SK-N-SH (cell line): ENCODE data around the gene IL3. TPM values are rescaled to one million over a fixed set of nuclear protein-coding genes. Genes with fewer than 3 reads are reported as not detected.

ENCODE experiments used
- polyA plus RNA-seq, 3 experiments: library from polyadenylated mRNA; depleted of rRNA; stranded (reverse); fragments of >200 nt; gene quantifications; 2 replicates each; pipeline ENCODE4 v1.2.3, GENCODE V29; 2012
- small RNA-seq, 7 experiments: library from RNA; depleted of rRNA; stranded (forward); fragments of <200 nt; gene quantifications; one replicate each; pipeline ENCODE3, GENCODE V24; 2012

The IL3 gene
- polyA plus RNA-seq, 1 of the 3 experiments (the other 2 are of a cell fraction), result not detected

Small RNA genes within 50 kb of the gene (small RNA-seq; reads per million reads assigned to genes)
- gene RF00285, result 0 reads per million in 7 experiments

Other genes starting within 250 kb of the IL3 start
- gene MEIKIN, start 115.0 kb upstream of the IL3 start, polyA plus RNA-seq (2012; rRNA removed), result not detected in 2 replicates
- 0.29 and 0.46 TPM in 2 replicates for gene ACSL6, start 49.0 kb upstream of the IL3 start, polyA plus RNA-seq (2012; rRNA removed)
- 0.70 and 0.97 TPM in 2 replicates for gene CSF2, start 13.1 kb downstream of the IL3 start, polyA plus RNA-seq (2012; rRNA removed)
- 67.2 and 73.5 TPM in 2 replicates for gene P4HA2, start 167.2 kb downstream of the IL3 start, polyA plus RNA-seq (2012; rRNA removed)
- gene PDLIM4, start 197.0 kb downstream of the IL3 start, polyA plus RNA-seq (2012; rRNA removed), result 45.1 and 57.1 TPM in 2 replicates
- 3.3 and 3.8 TPM in 2 replicates for gene SLC22A4, start 233.7 kb downstream of the IL3 start, polyA plus RNA-seq (2012; rRNA removed)